GM23338 (cell line): Measurements from ENCODE around the gene PPP2R5A. TPM values are rescaled to one million over a fixed set of nuclear protein-coding genes. Genes with fewer than 3 reads are reported as not detected.

ENCODE experiments used
- ATAC-seq: fragments of 200-7000 bp; cut with Tn5 transposase; 3 replicates; pipeline ENCODE4 v1.9.1; 2020
- DNase-seq: peaks from one replicate; pipeline ENCODE4 v3.0.0-alpha.2; 2015; ENCODE audit warnings: low spot score
- H2AFZ ChIP-seq: fragments of 200-600 bp; sonication (generic); 2 replicates; pipeline ENCODE4 v1.8.0; 2016; ENCODE audit warnings: antibody characterized with exemption, mild to moderate bottlenecking, moderate library complexity
- H3F3A ChIP-seq: fragments of 200-600 bp; sonication (generic); replicated peaks from 2 replicates; pipeline ENCODE4 v1.8.0; 2017; ENCODE audit warnings: antibody characterized with exemption, mixed run types, low read depth
- H3K27ac ChIP-seq: fragments of 200-600 bp; sonication (generic); 2 replicates; pipeline ENCODE4 v1.6.1; 2016; ENCODE audit warnings: low read depth
- H3K27me3 ChIP-seq: fragments of 200-600 bp; sonication (generic); 2 replicates; pipeline ENCODE4 v1.8.0; 2016; ENCODE audit warnings: mild to moderate bottlenecking, mixed run types, moderate library complexity; ENCODE audit not compliant: insufficient read depth
- H3K36me3 ChIP-seq: fragments of 200-600 bp; sonication (generic); 2 replicates; pipeline ENCODE4 v1.8.0; 2016; ENCODE audit warnings: mild to moderate bottlenecking; ENCODE audit not compliant: insufficient read depth
- H3K4me1 ChIP-seq: fragments of 200-600 bp; sonication (generic); 2 replicates; pipeline ENCODE4 v1.8.0; 2016; ENCODE audit warnings: mild to moderate bottlenecking, moderate library complexity; ENCODE audit not compliant: insufficient read depth
- H3K4me2 ChIP-seq: fragments of 200-600 bp; sonication (generic); 2 replicates; pipeline ENCODE4 v1.7.1; 2017; ENCODE audit warnings: mixed run types
- H3K4me3 ChIP-seq: fragments of 200-600 bp; sonication (generic); 2 replicates; pipeline ENCODE4 v1.6.1; 2016; ENCODE audit warnings: mixed run types
- H3K79me2 ChIP-seq: fragments of 200-600 bp; sonication (generic); replicated peaks from 2 replicates; pipeline ENCODE4 v1.8.0; 2017; ENCODE audit warnings: mild to moderate bottlenecking; ENCODE audit not compliant: insufficient read depth
- H3K9me2 ChIP-seq: fragments of 200-600 bp; sonication (generic); 2 replicates; pipeline ENCODE4 v1.8.0; 2017; ENCODE audit not compliant: insufficient read depth
- H4K20me1 ChIP-seq: fragments of 200-600 bp; sonication (generic); replicated peaks from 2 replicates; pipeline ENCODE4 v1.8.0; 2017; ENCODE audit warnings: mild to moderate bottlenecking; ENCODE audit not compliant: insufficient read depth
- H3K27ac Mint-ChIP-seq: 2 replicates; pipeline ENCODE4 v1.8.0; 2020; ENCODE audit warnings: inconsistent platforms, mild to moderate bottlenecking, moderate library complexity, mixed read lengths
- H3K27me3 Mint-ChIP-seq: 3 replicates; pipeline ENCODE4 v1.8.0; 2022; ENCODE audit warnings: low read depth, mild to moderate bottlenecking, moderate library complexity, mixed read lengths, inconsistent platforms; ENCODE audit not compliant: insufficient read depth, poor library complexity
- H3K36me3 Mint-ChIP-seq: 3 replicates; pipeline ENCODE4 v1.8.0; 2021; ENCODE audit warnings: low read depth, mild to moderate bottlenecking, inconsistent platforms, moderate library complexity, mixed read lengths
- H3K4me1 Mint-ChIP-seq: 3 replicates; pipeline ENCODE4 v1.8.0; 2020; ENCODE audit warnings: mild to moderate bottlenecking, inconsistent platforms, mixed read lengths
- H3K4me3 Mint-ChIP-seq: 3 replicates; pipeline ENCODE4 v1.8.0; 2021; ENCODE audit warnings: moderate library complexity, mild to moderate bottlenecking, inconsistent platforms, mixed read lengths
- H3K9me3 Mint-ChIP-seq: 3 replicates; pipeline ENCODE4 v1.8.0; 2020; ENCODE audit warnings: moderate library complexity, mild to moderate bottlenecking, inconsistent platforms, mixed read lengths
- CREB1 ChIP-seq: fragments of 250-450 bp; sonication (Bioruptor Pico); IDR thresholded peaks from 2 replicates; pipeline ENCODE4 v1.5.0; 2020; ENCODE audit warnings: low read depth, mild to moderate bottlenecking, moderate library complexity
- EZH2phosphoT487 ChIP-seq: fragments of 200-600 bp; sonication (generic); IDR thresholded peaks from one replicate; pipeline ENCODE4 v1.8.1; 2018; ENCODE audit warnings: antibody characterized with exemption; ENCODE audit not compliant: unreplicated experiment
- JUNB ChIP-seq: IDR thresholded peaks from one replicate; pipeline ENCODE4 v1.6.1; 2016; ENCODE audit warnings: antibody characterized with exemption; ENCODE audit not compliant: unreplicated experiment
- POLR2AphosphoS5 ChIP-seq: IDR thresholded peaks from 2 replicates; pipeline ENCODE4 v1.6.1; 2016; ENCODE audit warnings: antibody characterized with exemption, low read depth
- STAT1 ChIP-seq: IDR thresholded peaks from one replicate; pipeline ENCODE4 v1.6.1; 2016; ENCODE audit warnings: antibody characterized with exemption; ENCODE audit not compliant: unreplicated experiment
- ZNF114 ChIP-seq: fragments of 250-450 bp; sonication (Bioruptor Pico); IDR thresholded peaks from 2 replicates; pipeline ENCODE4 v1.5.0; 2020; ENCODE audit warnings: mild to moderate bottlenecking, moderate library complexity
- ZNF462 ChIP-seq: fragments of 250-450 bp; sonication (Bioruptor Pico); IDR thresholded peaks from 2 replicates; pipeline ENCODE4 v1.5.0; 2020; ENCODE audit warnings: mild to moderate bottlenecking, moderate library complexity
- polyA plus RNA-seq: library from polyadenylated mRNA; unstranded; fragments of >200 nt; fragmentation: Nextera tagmentation; extraction: Ambion mirVana; gene quantifications from 2 replicates; pipeline ENCODE4 v1.2.1, GENCODE V29; 2016
- total RNA-seq: library from RNA; depleted of rRNA; stranded (reverse); fragments of >200 nt; shearing (Covaris generic); gene quantifications from 2 replicates; pipeline ENCODE4 v1.2.3, GENCODE V29; 2014
- TF ChIP-seq, protein P1 (sequence below): IDR thresholded peaks from one replicate; pipeline ENCODE4 v1.6.1; 2018; ENCODE audit warnings: antibody characterized with exemption; ENCODE audit not compliant: unreplicated experiment
- TF ChIP-seq, protein P2 (sequence below): IDR thresholded peaks from 2 replicates; pipeline ENCODE4 v1.6.1; 2016; ENCODE audit warnings: antibody characterized with exemption

PPP2R5A gene
- total and polyA plus RNA-seq, 2 experiments from 2014 or later, result 16.2 to 43.5 TPM

DNA sequence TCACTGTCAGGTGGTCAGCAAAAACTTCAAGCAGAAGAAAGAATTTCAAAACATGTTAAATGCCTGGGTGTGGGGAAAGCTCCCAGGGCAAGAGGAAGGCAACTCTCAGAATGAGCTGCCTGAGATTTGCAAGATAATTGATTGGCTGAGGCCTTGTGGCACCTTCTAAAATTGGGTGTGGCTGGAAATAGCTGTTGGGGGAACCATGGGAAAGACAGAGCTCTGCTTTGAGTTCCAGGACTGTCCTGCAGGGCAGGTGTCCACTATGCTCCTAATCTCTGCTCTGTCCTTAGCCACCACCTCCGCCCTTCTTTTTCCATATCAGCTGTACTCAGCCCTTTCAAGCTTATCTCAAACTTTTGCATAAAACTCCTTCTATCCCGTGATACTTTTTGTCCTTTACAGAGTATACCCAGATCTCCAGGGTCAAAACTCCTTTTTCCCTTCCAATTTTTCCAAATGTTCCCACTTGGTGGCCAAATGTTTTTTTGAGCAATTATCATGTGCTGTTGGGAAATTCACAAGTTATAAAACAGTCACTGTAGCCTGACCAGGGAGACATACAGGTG is 23.8 kb upstream of the PPP2R5A start:
- Histone ChIP-seq H3K4me3 (no peak overlapping the region), H3K9me2 (no peaks in the 10 kb centered on the region; the same call in 1 of the 2 replicates), H4K20me1 (no peaks in the 10 kb centered on the region), H2AFZ (peak overlapping the region; percentile 44), H3K27me3 (no peaks in the 10 kb centered on the region), H3K27ac (no peak overlapping the region), H3K4me1 (peaks cover 10% of the 10 kb centered on the region; the same call in 1 of the 2 replicates), H3K4me2 (peak overlapping the region; percentile 47; the same call in 1 of the 2 replicates), H3F3A (no peaks in the 10 kb centered on the region), H3K36me3 (no peaks in the 10 kb centered on the region), H3K79me2 (no peaks in the 10 kb centered on the region)
- Mint-ChIP-seq H3K27me3 (no peaks in the 10 kb centered on the region), H3K9me3 (no peaks in the 10 kb centered on the region; the same call in 2 of the 3 replicates), H3K27ac (no peak overlapping the region), H3K36me3 (no peaks in the 10 kb centered on the region), H3K4me1 (peaks cover 14% of the 10 kb centered on the region), H3K4me3 (no peak overlapping the region)
- TF ChIP-seq POLR2AphosphoS5, result no peak
- no peak for TF ChIP-seq EZH2phosphoT487
- TF ChIP-seq CREB1 (CRISPR knock-in tag), result no peak
- no peak for TF ChIP-seq STAT1
- TF ChIP-seq, protein P1, sequence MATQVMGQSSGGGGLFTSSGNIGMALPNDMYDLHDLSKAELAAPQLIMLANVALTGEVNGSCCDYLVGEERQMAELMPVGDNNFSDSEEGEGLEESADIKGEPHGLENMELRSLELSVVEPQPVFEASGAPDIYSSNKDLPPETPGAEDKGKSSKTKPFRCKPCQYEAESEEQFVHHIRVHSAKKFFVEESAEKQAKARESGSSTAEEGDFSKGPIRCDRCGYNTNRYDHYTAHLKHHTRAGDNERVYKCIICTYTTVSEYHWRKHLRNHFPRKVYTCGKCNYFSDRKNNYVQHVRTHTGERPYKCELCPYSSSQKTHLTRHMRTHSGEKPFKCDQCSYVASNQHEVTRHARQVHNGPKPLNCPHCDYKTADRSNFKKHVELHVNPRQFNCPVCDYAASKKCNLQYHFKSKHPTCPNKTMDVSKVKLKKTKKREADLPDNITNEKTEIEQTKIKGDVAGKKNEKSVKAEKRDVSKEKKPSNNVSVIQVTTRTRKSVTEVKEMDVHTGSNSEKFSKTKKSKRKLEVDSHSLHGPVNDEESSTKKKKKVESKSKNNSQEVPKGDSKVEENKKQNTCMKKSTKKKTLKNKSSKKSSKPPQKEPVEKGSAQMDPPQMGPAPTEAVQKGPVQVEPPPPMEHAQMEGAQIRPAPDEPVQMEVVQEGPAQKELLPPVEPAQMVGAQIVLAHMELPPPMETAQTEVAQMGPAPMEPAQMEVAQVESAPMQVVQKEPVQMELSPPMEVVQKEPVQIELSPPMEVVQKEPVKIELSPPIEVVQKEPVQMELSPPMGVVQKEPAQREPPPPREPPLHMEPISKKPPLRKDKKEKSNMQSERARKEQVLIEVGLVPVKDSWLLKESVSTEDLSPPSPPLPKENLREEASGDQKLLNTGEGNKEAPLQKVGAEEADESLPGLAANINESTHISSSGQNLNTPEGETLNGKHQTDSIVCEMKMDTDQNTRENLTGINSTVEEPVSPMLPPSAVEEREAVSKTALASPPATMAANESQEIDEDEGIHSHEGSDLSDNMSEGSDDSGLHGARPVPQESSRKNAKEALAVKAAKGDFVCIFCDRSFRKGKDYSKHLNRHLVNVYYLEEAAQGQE, result no peak
- no peak for TF ChIP-seq ZNF462 (CRISPR knock-in tag)
- TF ChIP-seq, protein P2, sequence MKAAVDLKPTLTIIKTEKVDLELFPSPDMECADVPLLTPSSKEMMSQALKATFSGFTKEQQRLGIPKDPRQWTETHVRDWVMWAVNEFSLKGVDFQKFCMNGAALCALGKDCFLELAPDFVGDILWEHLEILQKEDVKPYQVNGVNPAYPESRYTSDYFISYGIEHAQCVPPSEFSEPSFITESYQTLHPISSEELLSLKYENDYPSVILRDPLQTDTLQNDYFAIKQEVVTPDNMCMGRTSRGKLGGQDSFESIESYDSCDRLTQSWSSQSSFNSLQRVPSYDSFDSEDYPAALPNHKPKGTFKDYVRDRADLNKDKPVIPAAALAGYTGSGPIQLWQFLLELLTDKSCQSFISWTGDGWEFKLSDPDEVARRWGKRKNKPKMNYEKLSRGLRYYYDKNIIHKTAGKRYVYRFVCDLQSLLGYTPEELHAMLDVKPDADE, result no peak
- TF ChIP-seq JUNB, result no peak
- TF ChIP-seq ZNF114 (CRISPR knock-in tag), result no peak
- ATAC-seq (peak; percentile 66), DNase-seq (peak; percentile 28)
